ENCODE results near the gene EPHA10. TPM values are rescaled to one million over a fixed set of nuclear protein-coding genes. Genes with fewer than 3 reads are reported as not detected.

EPHA10 gene
- total RNA-seq, 2 donors from 2014 or later = 0.42 TPM; not detected in 1

GRCh38 chr1:37704966-37705365 is 60.0 kb downstream of the EPHA10 start:
- H3K9me3 ChIP-seq (ENCODE audit: control insufficient read depth, low read length) = no peaks in the 10 kb centered on the region
- H3K27ac Mint-ChIP-seq = no peak overlapping the region
- H3K27me3 Mint-ChIP-seq (ENCODE audit: insufficient read depth) = no peaks in the 10 kb centered on the region
- no peaks in the 10 kb centered on the region for H3K27me3 ChIP-seq (ENCODE audit: control insufficient read depth, insufficient read depth, low read length, poor library complexity, severe bottlenecking)
- no peak overlapping the region for H3K4me3 Mint-ChIP-seq
- no peaks in the 10 kb centered on the region for H3K4me1 Mint-ChIP-seq
- WGBS, 2 experiments (ENCODE audit: insufficient coverage in 1 of 2, insufficient read length in 1 of 2) = 90% methylated on average over 3 of the region's 3 CpGs; no CpG with 5 or more reads in 1 of the 2 experiments
- DNase-seq = no peak
- H3K36me3 Mint-ChIP-seq (ENCODE audit: low read depth) = peaks cover 81% of the 10 kb centered on the region
- H3K4me3 ChIP-seq (ENCODE audit: low read length) = no peak overlapping the region
- no peak for TF ChIP-seq CTCF (conservative IDR thresholded peaks at IDR 0.05)
- H3K36me3 ChIP-seq (ENCODE audit: control insufficient read depth, insufficient read depth, low read length) = peaks cover 87% of the 10 kb centered on the region
- no peaks in the 10 kb centered on the region for H3K9me3 Mint-ChIP-seq
- H3K4me1 ChIP-seq (ENCODE audit: control insufficient read depth, insufficient read depth, low read length) = no peaks in the 10 kb centered on the region
- H3K9ac ChIP-seq (ENCODE audit: extremely low read depth, low read length, poor library complexity, severe bottlenecking) = no peak overlapping the region
- no peak overlapping the region for H3K27ac ChIP-seq (ENCODE audit: low read depth, low read length)

GRCh38 chr1:37703061-37703460 is 61.9 kb downstream of the EPHA10 start:
- Mint-ChIP-seq H3K4me1 (no peaks in the 10 kb centered on the region), H3K27me3 (ENCODE audit: insufficient read depth) (no peaks in the 10 kb centered on the region), H3K36me3 (ENCODE audit: low read depth) (peaks cover 75% of the 10 kb centered on the region), H3K4me3 (no peak overlapping the region), H3K27ac (no peak overlapping the region), H3K9me3 (no peaks in the 10 kb centered on the region)
- peaks cover 87% of the 10 kb centered on the region for H3K36me3 ChIP-seq (ENCODE audit: control insufficient read depth, insufficient read depth, low read length)
- no peaks in the 10 kb centered on the region for H3K4me1 ChIP-seq (ENCODE audit: control insufficient read depth, insufficient read depth, low read length)
- TF ChIP-seq CTCF (conservative IDR thresholded peaks at IDR 0.05) = no peak
- no peak overlapping the region for H3K4me3 ChIP-seq (ENCODE audit: low read length)
- no peak for DNase-seq
- no peaks in the 10 kb centered on the region for H3K27me3 ChIP-seq (ENCODE audit: control insufficient read depth, insufficient read depth, low read length, poor library complexity, severe bottlenecking)
- WGBS, 2 experiments (ENCODE audit: insufficient coverage in 1 of 2, insufficient read length in 1 of 2) = 95% methylated on average over 14 of the region's 14 CpGs
- no peak overlapping the region for H3K27ac ChIP-seq (ENCODE audit: low read depth, low read length)
- no peak overlapping the region for H3K9ac ChIP-seq (ENCODE audit: extremely low read depth, low read length, poor library complexity, severe bottlenecking)
- H3K9me3 ChIP-seq (ENCODE audit: control insufficient read depth, low read length) = no peaks in the 10 kb centered on the region

GRCh38 chr1:37701051-37701450 is 63.9 kb downstream of the EPHA10 start:
- no peaks in the 10 kb centered on the region for H3K4me1 ChIP-seq (ENCODE audit: control insufficient read depth, insufficient read depth, low read length)
- H3K9me3 Mint-ChIP-seq = no peaks in the 10 kb centered on the region
- H3K27ac ChIP-seq (ENCODE audit: low read depth, low read length) = no peak overlapping the region
- H3K4me1 Mint-ChIP-seq = no peaks in the 10 kb centered on the region
- H3K27me3 Mint-ChIP-seq (ENCODE audit: insufficient read depth) = no peaks in the 10 kb centered on the region
- no peak for DNase-seq
- no peaks in the 10 kb centered on the region for H3K27me3 ChIP-seq (ENCODE audit: control insufficient read depth, insufficient read depth, low read length, poor library complexity, severe bottlenecking)
- no peaks in the 10 kb centered on the region for H3K9me3 ChIP-seq (ENCODE audit: control insufficient read depth, low read length)
- no peak overlapping the region for H3K27ac Mint-ChIP-seq
- H3K4me3 ChIP-seq (ENCODE audit: low read length) = no peak overlapping the region
- TF ChIP-seq CTCF (conservative IDR thresholded peaks at IDR 0.05) = no peak
- peaks cover 88% of the 10 kb centered on the region for H3K36me3 ChIP-seq (ENCODE audit: control insufficient read depth, insufficient read depth, low read length)
- no peak overlapping the region for H3K9ac ChIP-seq (ENCODE audit: extremely low read depth, low read length, poor library complexity, severe bottlenecking)
- peaks cover 72% of the 10 kb centered on the region for H3K36me3 Mint-ChIP-seq (ENCODE audit: low read depth)
- WGBS, 2 experiments (ENCODE audit: insufficient coverage in 1 of 2, insufficient read length in 1 of 2) = 89% methylated on average over 1 to 2 of the region's 2 CpGs
- no peak overlapping the region for H3K4me3 Mint-ChIP-seq
